Activated T-cell treated with anti-CD3 and anti-CD28 coated beads for 4 hours (primary cell): ENCODE data around the gene YPEL2.

Experiments used
- DNase-seq: peaks from one replicate; pipeline ENCODE4 v3.0.0-alpha.2; 2020

YPEL2 gene

DNA sequence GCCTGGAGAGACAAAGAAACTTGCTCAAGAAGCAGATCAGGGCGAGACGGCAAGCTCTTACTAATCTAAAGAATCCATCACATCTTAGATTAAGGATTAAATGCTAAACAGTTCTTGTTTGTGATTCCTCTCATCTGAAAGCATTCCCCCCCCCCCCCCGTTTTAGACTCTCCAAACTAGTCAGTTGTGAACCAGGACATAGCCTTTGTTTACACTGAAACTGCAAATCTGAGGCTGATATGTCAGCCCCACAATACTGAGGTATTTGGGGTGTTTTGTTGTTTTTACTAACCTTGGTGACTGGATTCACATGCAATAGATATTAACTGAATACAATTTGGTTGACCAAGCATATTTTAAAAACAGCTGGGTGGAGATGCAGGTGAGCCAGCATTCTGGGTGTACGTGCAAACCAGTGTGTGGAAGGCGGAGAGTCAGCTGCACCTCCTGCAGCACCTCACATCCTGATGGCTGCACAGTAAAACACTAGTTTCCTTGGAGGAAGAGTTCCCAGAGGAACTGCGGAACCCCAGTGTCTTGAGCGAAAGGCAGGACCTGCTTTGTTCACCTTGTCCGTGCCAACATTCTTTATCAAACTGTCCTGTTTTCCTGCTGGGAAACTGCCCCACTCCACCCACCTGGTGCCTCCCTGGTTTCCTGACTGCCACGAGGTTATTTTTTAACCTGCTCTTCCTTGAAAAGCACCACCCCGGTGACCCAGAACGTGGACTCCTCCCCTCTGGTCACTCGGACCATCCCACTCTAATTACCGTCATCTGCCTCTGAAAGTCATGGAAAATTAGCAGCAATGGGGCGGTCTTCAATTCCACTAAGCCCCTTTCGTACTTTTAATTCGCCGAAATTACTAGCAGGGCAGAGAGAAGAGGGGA is 1.2 kb upstream of the YPEL2 start:
- no peak for DNase-seq

- DNase-seq, result no peak
These were observed 684 bp downstream of the YPEL2 start for GRCh38 chr17:59331929-59332748.

DNA sequence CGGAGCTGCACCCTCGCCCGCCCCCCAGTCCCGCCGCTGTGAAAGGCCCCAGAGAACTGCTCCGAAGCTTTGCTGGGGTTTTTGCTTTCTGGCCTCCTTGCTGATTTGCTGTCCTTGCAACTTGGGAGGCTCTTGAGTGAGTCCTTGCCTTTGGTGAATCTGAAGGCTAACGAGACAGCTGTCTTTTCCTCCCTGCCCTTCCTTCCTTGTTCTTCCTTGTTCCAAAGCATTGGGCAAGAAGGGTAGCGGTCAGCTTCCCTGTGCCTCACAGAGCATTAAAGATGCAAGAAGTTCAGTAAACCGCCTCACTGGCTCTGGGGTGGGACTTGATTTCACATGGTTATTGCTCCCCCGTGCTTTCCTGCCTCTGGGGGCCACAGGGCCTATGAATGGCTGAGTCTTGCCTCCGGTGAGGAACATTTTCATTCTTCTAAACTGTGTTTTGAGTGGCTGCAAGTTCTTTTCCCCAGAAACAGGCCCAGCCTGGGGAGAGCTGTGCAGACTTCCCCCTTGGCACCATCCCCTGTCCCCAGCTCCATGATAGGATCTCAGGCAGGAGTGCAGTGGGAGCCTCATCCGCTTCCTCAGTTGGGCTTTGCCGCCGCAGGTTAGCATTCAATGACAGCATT is 1.4 kb downstream of the YPEL2 start:
- DNase-seq, result no peak

DNA sequence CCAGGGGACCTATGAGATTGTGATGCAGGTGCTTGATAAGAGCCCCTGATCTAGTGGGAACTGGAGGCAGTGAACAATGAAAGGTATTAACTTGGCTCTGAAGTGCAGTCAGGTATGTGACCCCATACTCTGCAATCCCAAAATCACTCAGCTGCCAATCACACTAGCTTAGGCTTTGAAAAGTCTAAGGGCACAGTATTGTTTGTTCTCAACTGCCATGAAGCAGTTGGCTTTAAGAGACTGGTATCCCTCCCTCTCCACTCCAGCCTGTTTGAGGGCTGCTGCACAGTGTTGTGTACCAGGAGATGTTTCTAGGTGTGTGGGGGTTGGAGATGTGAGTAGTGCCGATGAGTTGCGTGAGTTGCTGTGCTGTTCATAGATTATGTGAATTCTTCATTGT is 2.4 kb downstream of the YPEL2 start:
- DNase-seq, result no peak

DNA sequence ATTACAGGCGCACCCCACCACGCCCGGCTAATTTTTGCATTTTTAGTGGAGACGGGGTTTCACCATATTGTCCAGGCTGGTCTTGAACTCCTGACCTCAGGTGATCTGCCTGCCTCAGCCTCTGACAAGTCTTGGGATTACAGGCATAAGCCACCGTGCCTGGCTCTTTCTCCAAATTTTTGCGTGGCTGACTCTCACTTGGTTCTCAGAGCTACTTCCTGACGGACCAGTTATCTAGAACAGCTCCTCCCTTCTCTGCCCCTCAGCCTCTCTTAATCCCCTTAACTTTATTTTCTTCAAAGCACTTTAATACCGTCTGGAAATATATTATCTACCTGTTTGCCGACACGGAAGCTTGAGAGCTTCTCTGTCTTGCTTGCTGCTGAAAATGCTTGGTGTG is 4.2 kb downstream of the YPEL2 start:
- DNase-seq, result no peak

- DNase-seq, result no peak
These were observed 6.4 kb downstream of the YPEL2 start for GRCh38 chr17:59337741-59338299.

DNA sequence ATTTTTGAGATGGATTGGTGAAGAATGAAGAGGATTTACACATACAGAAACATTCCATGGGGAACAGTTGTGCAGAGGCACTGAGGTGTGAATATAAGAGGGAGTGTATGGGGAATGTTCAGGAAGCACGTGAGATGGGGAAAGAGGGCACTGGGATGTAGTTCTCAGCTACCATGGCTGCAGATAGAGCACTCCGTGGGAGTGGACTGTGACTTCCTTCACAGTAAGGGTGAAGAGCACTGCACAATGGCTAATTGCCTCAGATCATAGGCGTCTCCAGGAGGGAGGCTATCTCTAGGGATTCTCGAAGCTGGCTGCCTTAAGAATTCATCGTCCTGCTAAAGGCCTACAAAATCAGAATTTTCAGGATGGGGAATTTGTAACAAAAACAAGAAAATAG is 7.0 kb downstream of the YPEL2 start:
- no peak for DNase-seq

DNA sequence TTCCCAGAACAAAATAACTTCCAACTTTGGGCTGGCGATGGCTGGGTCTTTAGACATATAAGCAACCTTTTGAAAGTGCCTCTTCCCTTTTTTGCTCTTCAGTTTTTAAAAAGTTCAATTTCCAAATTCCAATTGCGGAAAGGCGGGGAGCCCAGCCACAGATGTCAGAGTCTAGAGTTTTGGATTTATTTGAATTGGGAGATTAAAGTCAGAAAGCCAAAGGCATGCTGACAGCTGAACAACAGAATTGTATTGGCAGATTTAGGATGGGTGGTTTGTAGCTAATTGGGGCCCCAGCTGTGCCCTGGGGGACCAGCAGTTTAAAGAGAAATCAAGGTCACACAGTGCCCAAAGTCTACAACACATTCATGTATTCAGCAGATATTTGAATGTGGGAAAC is 10.5 kb downstream of the YPEL2 start:
- no peak for DNase-seq

DNA sequence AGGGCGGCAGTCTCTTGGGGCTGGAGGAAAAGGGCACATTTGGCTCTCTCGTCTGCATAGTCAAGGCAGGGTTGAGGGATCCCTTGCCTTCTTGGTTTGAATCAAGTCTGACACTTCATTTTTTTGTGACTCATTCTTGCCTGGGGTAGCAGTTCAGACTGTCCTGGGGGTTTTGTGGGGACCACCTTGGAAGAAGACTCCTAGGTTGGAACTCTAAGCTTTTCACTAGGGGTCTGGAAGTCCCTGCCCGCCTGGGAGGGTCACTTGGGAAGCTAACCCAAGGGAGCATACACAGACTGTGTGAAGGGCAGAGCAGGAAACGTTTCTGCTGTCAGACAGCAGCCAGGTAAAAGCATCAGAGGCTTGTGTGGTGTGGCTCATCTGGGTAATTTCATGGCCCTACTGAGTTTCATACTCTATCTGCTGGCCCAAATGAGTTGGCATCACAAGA is 11.3 kb downstream of the YPEL2 start:
- DNase-seq, result no peak

- no peak for DNase-seq
These were observed 14.0 kb downstream of the YPEL2 start for GRCh38 chr17:59345476-59345875.

DNA sequence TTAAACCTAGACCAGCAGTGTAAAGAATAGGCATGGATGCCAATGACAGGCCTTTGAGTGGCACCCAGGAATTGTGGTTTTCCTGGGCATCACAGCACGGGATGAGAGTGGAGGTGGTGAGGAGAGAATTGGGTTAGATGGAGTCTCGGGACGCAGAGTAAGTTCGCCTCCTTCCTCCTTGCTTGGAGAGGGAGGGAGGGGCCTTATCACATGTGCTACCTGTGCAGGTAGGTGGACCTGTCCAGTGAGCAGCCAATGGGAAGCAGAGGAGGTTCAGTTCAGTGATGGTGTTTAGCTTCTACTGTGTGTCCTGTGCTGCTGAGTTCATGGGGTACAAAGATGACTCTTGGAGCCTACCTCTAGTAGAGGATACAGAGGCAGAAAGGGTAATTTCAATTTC is 14.9 kb downstream of the YPEL2 start:
- no peak for DNase-seq

- no peak for DNase-seq
These were observed 15.5 kb downstream of the YPEL2 start for GRCh38 chr17:59346876-59347407.

GRCh38 chr17:59347975-59348391 is 16.5 kb downstream of the YPEL2 start:
- no peak for DNase-seq

DNA sequence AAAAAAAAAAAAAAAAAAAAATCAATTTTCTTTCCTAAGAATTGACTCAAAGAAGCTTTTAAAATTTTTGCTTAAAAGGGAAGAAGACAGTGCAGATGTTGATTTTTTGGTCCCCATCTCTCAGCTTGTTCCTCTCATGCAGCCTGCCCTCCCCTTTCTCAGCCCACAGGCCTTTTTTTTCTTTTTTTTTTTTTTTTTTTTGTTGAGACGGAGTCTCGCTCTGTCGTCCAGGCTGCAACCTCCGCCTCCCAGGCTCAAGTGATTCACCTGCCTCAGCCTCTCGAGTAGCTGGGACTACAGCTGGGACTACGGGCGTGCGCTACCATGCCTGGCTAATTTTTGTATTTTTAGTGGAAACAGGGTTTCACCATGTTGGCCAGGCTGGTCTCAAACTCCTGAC is 17.7 kb downstream of the YPEL2 start:
- no peak for DNase-seq

DNA sequence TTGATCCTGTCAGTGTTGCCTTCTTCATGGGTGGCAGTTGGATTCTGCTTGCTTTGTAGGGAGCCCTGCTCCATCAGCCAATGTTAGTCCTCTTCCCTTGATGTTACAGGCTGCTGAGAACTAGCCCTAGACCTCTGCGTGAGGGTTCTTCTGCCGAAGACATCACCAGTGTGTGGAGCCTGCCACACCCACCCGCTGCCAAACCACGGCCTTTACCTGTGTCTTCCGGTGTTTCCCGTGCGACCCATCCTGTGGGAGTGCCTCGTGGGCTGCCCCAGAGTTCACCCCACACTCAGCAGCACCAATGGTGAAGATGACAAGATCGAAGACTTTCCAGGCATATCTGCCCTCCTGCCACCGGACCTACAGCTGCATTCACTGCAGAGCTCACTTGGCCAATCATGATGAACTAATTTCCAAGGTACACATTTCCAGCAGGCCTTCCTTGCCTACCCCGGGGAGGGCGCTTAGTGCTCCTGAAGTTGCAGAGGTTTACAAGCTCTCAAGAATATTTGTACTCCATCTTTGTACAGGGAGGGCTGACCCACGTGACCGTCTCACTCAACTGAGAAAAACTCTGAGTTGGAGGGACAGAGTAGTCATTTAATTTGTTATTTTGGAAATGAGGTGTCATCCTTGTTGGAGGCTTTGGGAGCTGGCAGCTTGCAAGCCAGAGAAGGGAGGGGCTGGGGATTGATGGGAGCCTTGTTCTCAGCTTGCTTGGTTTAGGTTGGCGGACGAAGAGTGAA is 21.8 kb downstream of the YPEL2 start:
- DNase-seq, result no peak

- no peak for DNase-seq
These were observed 22.7 kb downstream of the YPEL2 start for GRCh38 chr17:59353936-59354755.

- DNase-seq, result no peak
These were observed 23.7 kb downstream of the YPEL2 start for GRCh38 chr17:59355030-59355701.

DNA sequence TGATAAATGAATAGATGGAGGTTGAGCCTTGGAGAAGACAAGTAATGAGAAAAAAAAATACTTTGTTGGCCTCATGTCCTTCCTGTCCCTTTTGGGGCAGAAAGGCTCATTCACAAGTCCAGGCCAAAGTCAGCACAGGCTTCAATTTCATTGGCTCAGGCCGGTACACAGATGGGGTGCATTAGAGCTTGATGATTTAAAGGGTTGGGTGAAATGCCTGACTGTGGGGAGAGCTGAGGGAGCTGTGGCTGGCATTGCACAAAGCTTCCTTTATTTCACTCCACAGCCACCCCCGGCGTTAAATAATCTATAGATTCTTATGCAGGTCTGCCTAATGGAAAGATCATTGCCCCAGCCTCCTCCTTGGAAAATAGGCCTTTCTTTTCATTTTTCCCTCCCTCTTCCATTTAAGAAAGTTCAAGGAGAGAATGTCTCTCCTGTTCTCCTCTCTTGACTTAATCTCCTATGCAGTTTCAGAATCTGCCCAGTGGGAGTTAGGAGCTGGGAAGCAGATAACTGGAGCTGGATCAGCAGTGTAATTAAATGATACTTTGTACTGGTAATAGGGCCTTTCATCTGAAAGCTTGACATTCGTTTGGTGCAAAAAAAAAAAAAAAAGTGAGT is 24.4 kb downstream of the YPEL2 start:
- DNase-seq, result no peak

DNA sequence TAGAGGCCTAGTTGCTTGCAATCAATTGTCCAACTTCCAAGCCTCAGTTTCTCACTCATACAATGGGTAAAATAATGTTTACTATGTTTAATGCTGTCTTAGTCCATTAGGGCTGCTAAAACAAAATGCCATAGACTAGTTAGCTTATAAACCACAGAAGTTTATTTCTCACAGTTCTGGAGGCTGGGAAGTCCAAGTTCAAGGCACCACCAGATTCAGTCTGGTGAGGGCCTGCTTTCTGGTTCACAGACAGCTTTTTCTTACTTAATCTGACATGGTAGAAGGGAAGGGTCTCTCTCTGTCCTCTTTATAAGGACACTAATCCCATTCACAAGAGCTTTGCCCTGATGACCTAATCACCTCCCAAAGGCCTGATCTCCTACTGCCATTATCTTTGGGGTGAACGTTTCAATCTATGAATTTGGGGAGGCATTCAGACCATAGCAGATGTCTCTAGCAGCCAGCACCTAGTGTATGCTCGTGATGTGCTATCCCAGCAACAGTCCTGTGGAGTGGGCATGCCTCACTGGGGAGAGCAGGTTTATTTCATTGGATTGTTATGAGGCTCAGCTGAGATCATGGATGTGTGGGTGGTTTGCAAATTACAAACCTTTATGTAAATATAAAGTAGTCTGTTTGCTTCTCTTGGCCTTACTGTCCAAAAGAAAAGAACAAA is 25.2 kb downstream of the YPEL2 start:
- no peak for DNase-seq
